ENCODE measurements around the gene SLC25A5. TPM values are rescaled to one million over a fixed set of nuclear protein-coding genes. Genes with fewer than 3 reads are reported as not detected.

The SLC25A5 gene
- total and polyA plus RNA-seq, 2 experiments from 2014 or later = 348 to 451 TPM

DNA sequence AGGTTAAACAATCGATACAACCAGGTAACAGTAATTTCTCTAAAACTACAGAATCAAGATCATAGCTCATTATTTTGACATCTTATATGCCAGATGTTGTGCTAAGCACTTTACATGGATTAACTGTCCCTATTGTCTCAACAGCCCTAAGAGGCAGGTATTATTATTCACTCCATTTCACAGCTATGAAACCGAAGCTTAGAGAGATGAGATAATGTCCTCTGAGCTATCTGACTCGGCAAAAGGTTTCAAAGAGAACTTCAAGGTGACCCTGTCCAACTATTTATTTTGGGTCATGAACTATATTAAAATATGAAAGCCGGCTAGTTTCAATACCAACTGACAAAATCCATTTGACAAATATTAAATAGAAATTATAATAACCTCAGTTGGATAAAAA, 10.3 kb downstream of the SLC25A5 start:
- H3F3A ChIP-seq (replicated peaks; ENCODE audit: low read depth) = no peaks in the 10 kb centered on the region
- no peak for TF ChIP-seq CREB1 (CRISPR knock-in tag; IDR thresholded peaks at IDR 0.05; ENCODE audit: low read depth)
- TF ChIP-seq JUNB (IDR thresholded peaks at IDR 0.05; ENCODE audit: unreplicated experiment) = no peak
- no peak for TF ChIP-seq ZNF331 (CRISPR knock-in tag; IDR thresholded peaks at IDR 0.05; ENCODE audit: low read depth)
- no peak for TF ChIP-seq EZH2 (IDR thresholded peaks at IDR 0.05; ENCODE audit: low read depth, unreplicated experiment)
- TF ChIP-seq, protein P1, sequence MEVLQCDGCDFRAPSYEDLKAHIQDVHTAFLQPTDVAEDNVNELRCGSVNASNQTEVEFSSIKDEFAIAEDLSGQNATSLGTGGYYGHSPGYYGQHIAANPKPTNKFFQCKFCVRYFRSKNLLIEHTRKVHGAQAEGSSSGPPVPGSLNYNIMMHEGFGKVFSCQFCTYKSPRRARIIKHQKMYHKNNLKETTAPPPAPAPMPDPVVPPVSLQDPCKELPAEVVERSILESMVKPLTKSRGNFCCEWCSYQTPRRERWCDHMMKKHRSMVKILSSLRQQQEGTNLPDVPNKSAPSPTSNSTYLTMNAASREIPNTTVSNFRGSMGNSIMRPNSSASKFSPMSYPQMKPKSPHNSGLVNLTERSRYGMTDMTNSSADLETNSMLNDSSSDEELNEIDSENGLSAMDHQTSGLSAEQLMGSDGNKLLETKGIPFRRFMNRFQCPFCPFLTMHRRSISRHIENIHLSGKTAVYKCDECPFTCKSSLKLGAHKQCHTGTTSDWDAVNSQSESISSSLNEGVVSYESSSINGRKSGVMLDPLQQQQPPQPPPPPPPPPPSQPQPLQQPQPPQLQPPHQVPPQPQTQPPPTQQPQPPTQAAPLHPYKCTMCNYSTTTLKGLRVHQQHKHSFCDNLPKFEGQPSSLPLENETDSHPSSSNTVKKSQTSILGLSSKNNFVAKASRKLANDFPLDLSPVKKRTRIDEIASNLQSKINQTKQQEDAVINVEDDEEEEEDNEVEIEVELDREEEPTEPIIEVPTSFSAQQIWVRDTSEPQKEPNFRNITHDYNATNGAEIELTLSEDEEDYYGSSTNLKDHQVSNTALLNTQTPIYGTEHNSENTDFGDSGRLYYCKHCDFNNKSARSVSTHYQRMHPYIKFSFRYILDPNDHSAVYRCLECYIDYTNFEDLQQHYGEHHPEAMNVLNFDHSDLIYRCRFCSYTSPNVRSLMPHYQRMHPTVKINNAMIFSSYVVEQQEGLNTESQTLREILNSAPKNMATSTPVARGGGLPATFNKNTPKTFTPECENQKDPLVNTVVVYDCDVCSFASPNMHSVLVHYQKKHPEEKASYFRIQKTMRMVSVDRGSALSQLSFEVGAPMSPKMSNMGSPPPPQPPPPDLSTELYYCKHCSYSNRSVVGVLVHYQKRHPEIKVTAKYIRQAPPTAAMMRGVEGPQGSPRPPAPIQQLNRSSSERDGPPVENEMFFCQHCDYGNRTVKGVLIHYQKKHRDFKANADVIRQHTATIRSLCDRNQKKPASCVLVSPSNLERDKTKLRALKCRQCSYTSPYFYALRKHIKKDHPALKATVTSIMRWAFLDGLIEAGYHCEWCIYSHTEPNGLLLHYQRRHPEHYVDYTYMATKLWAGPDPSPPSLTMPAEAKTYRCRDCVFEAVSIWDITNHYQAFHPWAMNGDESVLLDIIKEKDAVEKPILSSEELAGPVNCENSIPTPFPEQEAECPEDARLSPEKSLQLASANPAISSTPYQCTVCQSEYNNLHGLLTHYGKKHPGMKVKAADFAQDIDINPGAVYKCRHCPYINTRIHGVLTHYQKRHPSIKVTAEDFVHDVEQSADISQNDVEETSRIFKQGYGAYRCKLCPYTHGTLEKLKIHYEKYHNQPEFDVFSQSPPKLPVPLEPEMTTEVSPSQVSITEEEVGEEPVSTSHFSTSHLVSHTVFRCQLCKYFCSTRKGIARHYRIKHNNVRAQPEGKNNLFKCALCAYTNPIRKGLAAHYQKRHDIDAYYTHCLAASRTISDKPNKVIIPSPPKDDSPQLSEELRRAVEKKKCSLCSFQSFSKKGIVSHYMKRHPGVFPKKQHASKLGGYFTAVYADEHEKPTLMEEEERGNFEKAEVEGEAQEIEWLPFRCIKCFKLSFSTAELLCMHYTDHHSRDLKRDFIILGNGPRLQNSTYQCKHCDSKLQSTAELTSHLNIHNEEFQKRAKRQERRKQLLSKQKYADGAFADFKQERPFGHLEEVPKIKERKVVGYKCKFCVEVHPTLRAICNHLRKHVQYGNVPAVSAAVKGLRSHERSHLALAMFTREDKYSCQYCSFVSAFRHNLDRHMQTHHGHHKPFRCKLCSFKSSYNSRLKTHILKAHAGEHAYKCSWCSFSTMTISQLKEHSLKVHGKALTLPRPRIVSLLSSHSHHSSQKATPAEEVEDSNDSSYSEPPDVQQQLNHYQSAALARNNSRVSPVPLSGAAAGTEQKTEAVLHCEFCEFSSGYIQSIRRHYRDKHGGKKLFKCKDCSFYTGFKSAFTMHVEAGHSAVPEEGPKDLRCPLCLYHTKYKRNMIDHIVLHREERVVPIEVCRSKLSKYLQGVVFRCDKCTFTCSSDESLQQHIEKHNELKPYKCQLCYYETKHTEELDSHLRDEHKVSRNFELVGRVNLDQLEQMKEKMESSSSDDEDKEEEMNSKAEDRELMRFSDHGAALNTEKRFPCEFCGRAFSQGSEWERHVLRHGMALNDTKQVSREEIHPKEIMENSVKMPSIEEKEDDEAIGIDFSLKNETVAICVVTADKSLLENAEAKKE (CRISPR knock-in tag; IDR thresholded peaks at IDR 0.05) = no peak
- no peak overlapping the region for H3K4me2 ChIP-seq
- no peak overlapping the region for H3K4me3 ChIP-seq
- H3K27me3 ChIP-seq (ENCODE audit: insufficient read depth) = peaks cover 9% of the 10 kb centered on the region
- no peaks in the 10 kb centered on the region for H3K79me2 ChIP-seq (replicated peaks; ENCODE audit: insufficient read depth)
- H3K36me3 Mint-ChIP-seq (ENCODE audit: low read depth) = no peaks in the 10 kb centered on the region
- no peak for DNase-seq (ENCODE audit: low spot score)
- no peaks in the 10 kb centered on the region for H3K9me3 Mint-ChIP-seq
- H4K20me1 ChIP-seq (replicated peaks; ENCODE audit: insufficient read depth) = no peaks in the 10 kb centered on the region
- H3K9me2 ChIP-seq (ENCODE audit: insufficient read depth) = no peaks in the 10 kb centered on the region
- no peaks in the 10 kb centered on the region for H3K36me3 ChIP-seq (ENCODE audit: insufficient read depth)
- H3K27me3 Mint-ChIP-seq (ENCODE audit: insufficient read depth, low read depth, poor library complexity) = peaks cover 3% of the 10 kb centered on the region
- H3K4me1 ChIP-seq (ENCODE audit: insufficient read depth) = no peaks in the 10 kb centered on the region
- ATAC-seq = no peak
- no peak overlapping the region for H2AFZ ChIP-seq
- H3K27ac Mint-ChIP-seq = no peak overlapping the region
- H3K27ac ChIP-seq (ENCODE audit: low read depth) = no peak overlapping the region
- no peak overlapping the region for H3K4me3 Mint-ChIP-seq
- no peaks in the 10 kb centered on the region for H3K4me1 Mint-ChIP-seq

DNA sequence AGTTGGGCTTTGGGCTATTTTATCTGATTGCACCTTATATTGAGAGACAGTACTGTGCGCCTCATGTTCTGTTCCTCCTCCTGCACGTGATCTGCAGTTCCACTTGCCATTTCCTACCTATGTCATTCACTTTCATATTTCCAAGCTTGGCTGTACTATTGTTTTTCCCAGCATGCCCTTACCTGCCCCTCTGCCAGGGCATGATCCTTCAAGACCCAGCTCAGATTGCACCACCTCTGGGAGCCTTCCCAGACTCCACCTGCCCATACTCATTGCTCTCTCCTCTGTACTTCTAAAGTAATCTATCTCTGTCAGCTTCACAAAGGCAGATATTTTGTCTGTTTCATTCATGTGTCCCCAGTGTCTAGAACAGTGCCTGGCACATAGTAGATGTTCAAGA, 11.6 kb downstream of the SLC25A5 start:
- H3K27me3 Mint-ChIP-seq (ENCODE audit: insufficient read depth, low read depth, poor library complexity) = peaks cover 3% of the 10 kb centered on the region
- Histone ChIP-seq H3K79me2 (replicated peaks; ENCODE audit: insufficient read depth) (no peaks in the 10 kb centered on the region), H3K4me3 (no peak overlapping the region), H3K9me2 (ENCODE audit: insufficient read depth) (no peaks in the 10 kb centered on the region), H3K27ac (ENCODE audit: low read depth) (no peak overlapping the region), H3F3A (replicated peaks; ENCODE audit: low read depth) (no peaks in the 10 kb centered on the region), H3K36me3 (ENCODE audit: insufficient read depth) (no peaks in the 10 kb centered on the region), H3K4me2 (no peak overlapping the region), H4K20me1 (replicated peaks; ENCODE audit: insufficient read depth) (no peaks in the 10 kb centered on the region), H3K27me3 (ENCODE audit: insufficient read depth) (peaks cover 9% of the 10 kb centered on the region), H3K4me1 (ENCODE audit: insufficient read depth) (no peaks in the 10 kb centered on the region), H2AFZ (no peak overlapping the region)
- no peak for ATAC-seq
- no peak overlapping the region for H3K4me3 Mint-ChIP-seq
- no peaks in the 10 kb centered on the region for H3K4me1 Mint-ChIP-seq
- no peak for DNase-seq (ENCODE audit: low spot score)
- TF ChIP-seq STAT1 (IDR thresholded peaks at IDR 0.05; ENCODE audit: unreplicated experiment) (no peak), CREB1 (CRISPR knock-in tag; IDR thresholded peaks at IDR 0.05; ENCODE audit: low read depth) (no peak), EZH2 (IDR thresholded peaks at IDR 0.05; ENCODE audit: low read depth, unreplicated experiment) (no peak), EZH2phosphoT487 (IDR thresholded peaks at IDR 0.05; ENCODE audit: unreplicated experiment) (no peak), ZNF114 (CRISPR knock-in tag; IDR thresholded peaks at IDR 0.05) (no peak), JUNB (IDR thresholded peaks at IDR 0.05; ENCODE audit: unreplicated experiment) (no peak)
- TF ChIP-seq, protein P2, sequence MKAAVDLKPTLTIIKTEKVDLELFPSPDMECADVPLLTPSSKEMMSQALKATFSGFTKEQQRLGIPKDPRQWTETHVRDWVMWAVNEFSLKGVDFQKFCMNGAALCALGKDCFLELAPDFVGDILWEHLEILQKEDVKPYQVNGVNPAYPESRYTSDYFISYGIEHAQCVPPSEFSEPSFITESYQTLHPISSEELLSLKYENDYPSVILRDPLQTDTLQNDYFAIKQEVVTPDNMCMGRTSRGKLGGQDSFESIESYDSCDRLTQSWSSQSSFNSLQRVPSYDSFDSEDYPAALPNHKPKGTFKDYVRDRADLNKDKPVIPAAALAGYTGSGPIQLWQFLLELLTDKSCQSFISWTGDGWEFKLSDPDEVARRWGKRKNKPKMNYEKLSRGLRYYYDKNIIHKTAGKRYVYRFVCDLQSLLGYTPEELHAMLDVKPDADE (IDR thresholded peaks at IDR 0.05) = no peak
- H3K9me3 Mint-ChIP-seq = no peaks in the 10 kb centered on the region
- no peak overlapping the region for H3K27ac Mint-ChIP-seq
- H3K36me3 Mint-ChIP-seq (ENCODE audit: low read depth) = no peaks in the 10 kb centered on the region
